Measurements from ENCODE around the gene C6orf141. TPM values are rescaled to one million over a fixed set of nuclear protein-coding genes. Genes with fewer than 3 reads are reported as not detected.

C6orf141 gene
- total and polyA plus RNA-seq, 4 donors, result 0.14 to 0.84 (median 0.38) TPM

DNA sequence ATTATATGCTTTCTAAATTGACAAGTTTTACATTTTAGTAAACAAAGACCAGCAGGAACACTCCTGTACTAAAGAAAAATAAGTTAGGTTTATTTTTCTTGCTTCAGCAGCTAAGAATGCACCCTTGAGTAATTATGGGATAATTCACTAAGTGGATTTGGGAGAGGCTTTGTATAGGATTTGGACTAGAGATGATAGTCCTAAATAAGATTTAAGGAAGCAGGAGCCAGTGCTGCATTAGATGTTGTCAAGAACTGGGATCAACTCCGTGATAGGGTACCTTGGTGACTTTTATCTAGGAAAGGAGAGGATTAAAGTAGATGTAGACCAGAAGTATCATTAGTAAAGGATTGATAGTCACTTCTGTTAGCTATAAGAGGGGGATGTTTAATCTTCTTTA is 4.1 kb upstream of the C6orf141 start:
- no peak for DNase-seq (ENCODE audit: low spot score)
- WGBS, result 90% methylated on average over 1 of the region's 1 CpG
- no peak overlapping the region for H3K27ac ChIP-seq (ENCODE audit: low read depth in 1 of 2, low read length in 2 of 2)
- no peak for TF ChIP-seq HNF4G (IDR thresholded peaks at IDR 0.05)
- TF ChIP-seq, protein P1, sequence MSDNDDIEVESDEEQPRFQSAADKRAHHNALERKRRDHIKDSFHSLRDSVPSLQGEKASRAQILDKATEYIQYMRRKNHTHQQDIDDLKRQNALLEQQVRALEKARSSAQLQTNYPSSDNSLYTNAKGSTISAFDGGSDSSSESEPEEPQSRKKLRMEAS (IDR thresholded peaks at IDR 0.05), result no peak
- TF ChIP-seq YY1 (IDR thresholded peaks at IDR 0.05), result no peak
- no peak for TF ChIP-seq EGR1 (IDR thresholded peaks at IDR 0.05; ENCODE audit: low read depth in 2 of 2)
- TF ChIP-seq RXRA (IDR thresholded peaks at IDR 0.05), result no peak
- TF ChIP-seq FOXA1 (IDR thresholded peaks at IDR 0.05), result no peak
- TF ChIP-seq JUND (IDR thresholded peaks at IDR 0.05), result no peak
- no peak for TF ChIP-seq FOXA2 (IDR thresholded peaks at IDR 0.05)
- TF ChIP-seq SP1 (IDR thresholded peaks at IDR 0.05), result no peak
- TF ChIP-seq ATF3 (IDR thresholded peaks at IDR 0.05), result no peak
- TF ChIP-seq, protein P2, sequence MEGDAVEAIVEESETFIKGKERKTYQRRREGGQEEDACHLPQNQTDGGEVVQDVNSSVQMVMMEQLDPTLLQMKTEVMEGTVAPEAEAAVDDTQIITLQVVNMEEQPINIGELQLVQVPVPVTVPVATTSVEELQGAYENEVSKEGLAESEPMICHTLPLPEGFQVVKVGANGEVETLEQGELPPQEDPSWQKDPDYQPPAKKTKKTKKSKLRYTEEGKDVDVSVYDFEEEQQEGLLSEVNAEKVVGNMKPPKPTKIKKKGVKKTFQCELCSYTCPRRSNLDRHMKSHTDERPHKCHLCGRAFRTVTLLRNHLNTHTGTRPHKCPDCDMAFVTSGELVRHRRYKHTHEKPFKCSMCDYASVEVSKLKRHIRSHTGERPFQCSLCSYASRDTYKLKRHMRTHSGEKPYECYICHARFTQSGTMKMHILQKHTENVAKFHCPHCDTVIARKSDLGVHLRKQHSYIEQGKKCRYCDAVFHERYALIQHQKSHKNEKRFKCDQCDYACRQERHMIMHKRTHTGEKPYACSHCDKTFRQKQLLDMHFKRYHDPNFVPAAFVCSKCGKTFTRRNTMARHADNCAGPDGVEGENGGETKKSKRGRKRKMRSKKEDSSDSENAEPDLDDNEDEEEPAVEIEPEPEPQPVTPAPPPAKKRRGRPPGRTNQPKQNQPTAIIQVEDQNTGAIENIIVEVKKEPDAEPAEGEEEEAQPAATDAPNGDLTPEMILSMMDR (IDR thresholded peaks at IDR 0.05; ENCODE audit: low read depth, low read length, missing input control), result no peak
- no peak for TF ChIP-seq RAD21 (IDR thresholded peaks at IDR 0.05)
- TF ChIP-seq TAF1 (conservative IDR thresholded peaks at IDR 0.05), result no peak
- no peak for TF ChIP-seq GABPA (IDR thresholded peaks at IDR 0.05 in 1 of 2, conservative IDR thresholded peaks at IDR 0.05 in 1 of 2)
- TF ChIP-seq, protein P3, sequence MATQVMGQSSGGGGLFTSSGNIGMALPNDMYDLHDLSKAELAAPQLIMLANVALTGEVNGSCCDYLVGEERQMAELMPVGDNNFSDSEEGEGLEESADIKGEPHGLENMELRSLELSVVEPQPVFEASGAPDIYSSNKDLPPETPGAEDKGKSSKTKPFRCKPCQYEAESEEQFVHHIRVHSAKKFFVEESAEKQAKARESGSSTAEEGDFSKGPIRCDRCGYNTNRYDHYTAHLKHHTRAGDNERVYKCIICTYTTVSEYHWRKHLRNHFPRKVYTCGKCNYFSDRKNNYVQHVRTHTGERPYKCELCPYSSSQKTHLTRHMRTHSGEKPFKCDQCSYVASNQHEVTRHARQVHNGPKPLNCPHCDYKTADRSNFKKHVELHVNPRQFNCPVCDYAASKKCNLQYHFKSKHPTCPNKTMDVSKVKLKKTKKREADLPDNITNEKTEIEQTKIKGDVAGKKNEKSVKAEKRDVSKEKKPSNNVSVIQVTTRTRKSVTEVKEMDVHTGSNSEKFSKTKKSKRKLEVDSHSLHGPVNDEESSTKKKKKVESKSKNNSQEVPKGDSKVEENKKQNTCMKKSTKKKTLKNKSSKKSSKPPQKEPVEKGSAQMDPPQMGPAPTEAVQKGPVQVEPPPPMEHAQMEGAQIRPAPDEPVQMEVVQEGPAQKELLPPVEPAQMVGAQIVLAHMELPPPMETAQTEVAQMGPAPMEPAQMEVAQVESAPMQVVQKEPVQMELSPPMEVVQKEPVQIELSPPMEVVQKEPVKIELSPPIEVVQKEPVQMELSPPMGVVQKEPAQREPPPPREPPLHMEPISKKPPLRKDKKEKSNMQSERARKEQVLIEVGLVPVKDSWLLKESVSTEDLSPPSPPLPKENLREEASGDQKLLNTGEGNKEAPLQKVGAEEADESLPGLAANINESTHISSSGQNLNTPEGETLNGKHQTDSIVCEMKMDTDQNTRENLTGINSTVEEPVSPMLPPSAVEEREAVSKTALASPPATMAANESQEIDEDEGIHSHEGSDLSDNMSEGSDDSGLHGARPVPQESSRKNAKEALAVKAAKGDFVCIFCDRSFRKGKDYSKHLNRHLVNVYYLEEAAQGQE (IDR thresholded peaks at IDR 0.05), result no peak
- no peak for TF ChIP-seq HNF4A (conservative IDR thresholded peaks at IDR 0.05)
- TF ChIP-seq NR2F2 (IDR thresholded peaks at IDR 0.05), result no peak
- TF ChIP-seq ZBTB33 (IDR thresholded peaks at IDR 0.05), result no peak
- no peaks in the 10 kb centered on the region for H3K9me3 ChIP-seq (ENCODE audit: control insufficient read depth in 4 of 4, low read length in 3 of 4)
- no peaks in the 10 kb centered on the region for H3K36me3 ChIP-seq (ENCODE audit: control insufficient read depth in 4 of 4, insufficient read depth in 3 of 4, low read depth in 1 of 4, low read length in 3 of 4)
- no peaks in the 10 kb centered on the region for H3K27me3 ChIP-seq (ENCODE audit: control insufficient read depth in 4 of 4, insufficient read depth in 4 of 4, low read length in 3 of 4)
- H3K4me1 ChIP-seq (ENCODE audit: control insufficient read depth in 4 of 4, insufficient read depth in 4 of 4, low read length in 3 of 4), result peaks cover 4 to 13% (median 10%) of the 10 kb centered on the region in 4 donors
- no peak overlapping the region for H3K9ac ChIP-seq (ENCODE audit: low read depth in 1 of 2, low read length in 2 of 2)
- H3K4me3 ChIP-seq (ENCODE audit: low read depth in 1 of 3, low read length in 3 of 3), result no peak overlapping the region

Data from liver (tissue), 9 donors.